ENCODE data around the gene TEX55.

DNA sequence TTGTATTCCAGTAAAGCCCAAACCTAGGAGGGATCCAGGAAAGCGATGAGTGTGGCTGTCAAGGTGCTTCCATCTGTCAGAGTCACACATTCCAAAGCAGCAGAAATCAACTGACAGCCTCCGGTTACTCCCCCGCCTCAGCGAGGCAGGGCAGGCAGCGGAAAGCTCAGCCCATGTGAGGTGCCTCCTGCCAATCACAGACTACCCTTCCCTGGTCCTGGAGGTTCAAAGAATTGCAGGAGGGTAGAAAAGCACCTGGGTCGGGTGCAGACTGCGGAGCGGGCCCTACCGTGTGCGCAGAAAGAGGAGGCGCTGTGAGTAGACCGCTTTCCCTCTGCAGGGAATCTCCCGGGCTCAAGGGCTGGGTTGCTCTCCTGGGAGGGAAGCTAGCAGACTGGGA lies 27.4 kb downstream of the TEX55 start, which contains the start of gene UPK1B:
- no peak for TF ChIP-seq CTCF (IDR thresholded peaks at IDR 0.05)
- no peak for TF ChIP-seq POLR2A (IDR thresholded peaks at IDR 0.05)
- TF ChIP-seq EP300 (IDR thresholded peaks at IDR 0.05) = no peak
